Measurements from ENCODE around the gene STXBP2.

DNA sequence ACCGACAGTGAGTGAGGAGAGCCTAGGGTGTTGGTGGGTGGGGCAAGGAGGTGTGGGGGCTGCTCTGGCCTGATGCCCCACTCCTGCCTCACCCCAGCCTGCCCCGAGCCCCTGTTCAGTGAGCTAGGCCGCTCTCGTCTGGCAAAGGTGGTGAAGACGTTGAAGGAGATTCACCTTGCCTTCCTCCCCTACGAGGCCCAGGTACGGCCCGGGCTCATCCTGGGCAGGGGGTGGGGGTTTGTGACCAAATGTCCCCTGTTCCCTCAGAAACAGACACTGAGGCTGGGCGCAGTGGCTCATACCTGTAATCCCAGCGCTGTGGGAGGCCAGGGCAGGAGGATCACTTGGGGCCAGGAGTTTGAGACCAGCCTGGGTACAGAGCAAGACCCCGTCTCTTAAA, 3.9 kb downstream of the STXBP2 start:
- TF ChIP-seq CTCF (IDR thresholded peaks at IDR 0.05) (no peak), POLR2A (IDR thresholded peaks at IDR 0.05) (no peak)

All from body of pancreas (tissue), 4 donors.